RWPE2 (cell line): ENCODE measurements around the gene GNG11.

Experiments used
- ATAC-seq: fragments of 200-7000 bp; cut with Tn5 transposase; 3 replicates; pipeline ENCODE4 v1.9.1; 2021; ENCODE audit warnings: low read depth
- DNase-seq: peaks from one replicate; pipeline ENCODE4 v3.0.0-alpha.2; 2020; ENCODE audit warnings: low spot score
- H3K27ac ChIP-seq: fragments of 450-650 bp; 2 replicates; pipeline ENCODE4 v1.5.1; 2017; ENCODE audit warnings: mild to moderate bottlenecking; ENCODE audit not compliant: poor library complexity, severe bottlenecking
- H3K27me3 ChIP-seq: fragments of 250-450 bp; sonication (Bioruptor Pico); 2 replicates; pipeline ENCODE4 v1.5.1; 2021; ENCODE audit warnings: mild to moderate bottlenecking, moderate library complexity; ENCODE audit not compliant: insufficient read depth, poor library complexity, severe bottlenecking
- H3K36me3 ChIP-seq: fragments of 250-450 bp; sonication (Bioruptor Pico); 2 replicates; pipeline ENCODE4 v1.5.1; 2020; ENCODE audit warnings: low read depth, mild to moderate bottlenecking, moderate library complexity
- H3K4me1 ChIP-seq: fragments of 250-450 bp; sonication (Bioruptor Pico); 2 replicates; pipeline ENCODE4 v1.5.1; 2021; ENCODE audit warnings: mild to moderate bottlenecking, moderate library complexity; ENCODE audit not compliant: insufficient read depth, poor library complexity, severe bottlenecking
- H3K4me3 ChIP-seq: fragments of 250-450 bp; sonication (Bioruptor Pico); 2 replicates; pipeline ENCODE4 v1.5.1; 2021; ENCODE audit warnings: mild to moderate bottlenecking, moderate library complexity; ENCODE audit not compliant: severe bottlenecking
- H3K9me3 ChIP-seq: fragments of 250-450 bp; sonication (Bioruptor Pico); 2 replicates; pipeline ENCODE4 v1.5.1; 2021; ENCODE audit warnings: mild to moderate bottlenecking, moderate library complexity; ENCODE audit not compliant: severe bottlenecking
- CTCF ChIP-seq: fragments of 450-650 bp; IDR thresholded peaks from one replicate; pipeline ENCODE4 v1.5.1; 2017; ENCODE audit warnings: mild to moderate bottlenecking, moderate library complexity; ENCODE audit not compliant: poor library complexity, severe bottlenecking

Gene GNG11

GRCh38 chr7:93945756-93946535 is 24.4 kb downstream of the GNG11 start:
- DNase-seq (no peak), ATAC-seq (no peak)
- no peaks in the 10 kb centered on the region for H3K9me3 ChIP-seq
- peaks cover 3% of the 10 kb centered on the region for H3K4me1 ChIP-seq
- no peaks in the 10 kb centered on the region for H3K27me3 ChIP-seq
- TF ChIP-seq CTCF = no peak
- H3K4me3 ChIP-seq = no peak overlapping the region
- no peak overlapping the region for H3K27ac ChIP-seq
- no peaks in the 10 kb centered on the region for H3K36me3 ChIP-seq

- no peaks in the 10 kb centered on the region for H3K9me3 ChIP-seq
- TF ChIP-seq CTCF = no peak
- ATAC-seq (no peak), DNase-seq (no peak)
- no peaks in the 10 kb centered on the region for H3K36me3 ChIP-seq
- H3K4me1 ChIP-seq = peaks cover 3% of the 10 kb centered on the region
- H3K27me3 ChIP-seq = no peaks in the 10 kb centered on the region
- no peak overlapping the region for H3K4me3 ChIP-seq
- H3K27ac ChIP-seq = no peak overlapping the region
These were observed 26.6 kb downstream of the GNG11 start for GRCh38 chr7:93948106-93948505.

GRCh38 chr7:93948873-93949272 is 27.3 kb downstream of the GNG11 start:
- no peak for TF ChIP-seq CTCF
- DNase-seq (no peak), ATAC-seq (no peak)
- Histone ChIP-seq H3K4me3 (no peak overlapping the region), H3K27me3 (no peaks in the 10 kb centered on the region), H3K4me1 (peaks cover 3% of the 10 kb centered on the region), H3K36me3 (no peaks in the 10 kb centered on the region), H3K27ac (peak overlapping the region; percentile 32), H3K9me3 (no peaks in the 10 kb centered on the region)

- H3K9me3 ChIP-seq = no peaks in the 10 kb centered on the region
- H3K27ac ChIP-seq = peak overlapping the region; percentile 32
- H3K27me3 ChIP-seq = no peaks in the 10 kb centered on the region
- no peaks in the 10 kb centered on the region for H3K36me3 ChIP-seq
- H3K4me3 ChIP-seq = no peak overlapping the region
- no peak for TF ChIP-seq CTCF
- DNase-seq (no peak), ATAC-seq (peak; percentile 88)
- H3K4me1 ChIP-seq = peaks cover 3% of the 10 kb centered on the region
These were observed 27.9 kb downstream of the GNG11 start for GRCh38 chr7:93949423-93949822.

- Histone ChIP-seq H3K4me3 (no peak overlapping the region), H3K27me3 (no peaks in the 10 kb centered on the region), H3K36me3 (no peaks in the 10 kb centered on the region), H3K27ac (no peak overlapping the region), H3K9me3 (no peaks in the 10 kb centered on the region), H3K4me1 (peaks cover 8% of the 10 kb centered on the region)
- DNase-seq (no peak), ATAC-seq (no peak)
- TF ChIP-seq CTCF = no peak
These were observed 33.8 kb downstream of the GNG11 start for GRCh38 chr7:93955304-93955703.
